Stimulated activated CD8-positive, alpha-beta memory T cell treated with anti-CD3 and anti-CD28 coated beads, Interleukin-7, amount 100 ng/mL, for 4 hours (primary cell): Measurements from ENCODE around the gene MTHFD2.
"Not testable (repeated sequence)": the region's sequence is repeated elsewhere in the genome, so short reads cannot be mapped to it uniquely, and the experiment has no call there.

Experiments
- DNase-seq, 2 donors: peaks; one replicate each; pipeline ENCODE4 v3.0.0-alpha.2; 2020; ENCODE audit warnings: low read depth in 2 of 2

The MTHFD2 gene

DNA sequence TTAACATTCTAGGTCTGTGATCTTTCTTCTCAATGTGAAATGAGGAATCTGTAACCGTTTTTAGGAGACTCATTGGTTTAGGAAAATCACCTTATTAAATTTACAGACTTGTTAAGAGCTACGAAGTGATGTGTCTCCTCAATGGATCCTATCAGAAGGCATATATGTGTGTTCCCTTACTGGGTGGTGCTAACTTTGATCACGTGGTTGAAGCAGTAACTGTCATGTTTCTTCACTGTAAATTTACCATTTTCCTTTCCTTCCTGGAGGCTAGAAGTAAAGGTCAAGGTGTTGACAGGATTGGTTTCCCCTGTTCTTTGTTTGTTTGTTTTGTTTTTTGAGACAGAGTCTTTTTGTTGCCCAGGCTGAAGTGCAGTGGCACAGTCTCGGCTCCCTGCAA lies 1.4 kb upstream of the MTHFD2 start:
- DNase-seq: no peak

DNA sequence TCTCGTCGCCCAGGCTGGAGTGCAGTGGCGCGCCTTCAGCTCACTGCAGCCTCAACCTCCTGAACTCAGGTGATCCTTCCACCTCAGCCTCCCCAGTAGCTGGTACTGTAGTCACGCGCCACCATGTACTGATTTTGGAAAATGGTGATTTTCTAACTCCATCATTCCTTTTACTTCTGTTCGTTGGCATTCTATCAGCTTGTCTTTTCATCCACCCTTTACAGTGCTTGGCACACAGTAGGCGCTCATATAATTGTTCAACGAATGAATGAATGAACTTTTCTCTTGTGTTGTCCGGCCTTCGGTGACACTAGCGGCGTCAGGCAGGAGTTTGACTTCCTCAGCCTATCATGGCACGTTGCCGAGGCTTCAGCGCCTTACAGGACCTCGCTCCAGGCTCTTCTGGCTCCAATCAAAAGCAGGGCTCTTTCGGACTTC lies 373 bp upstream of the MTHFD2 start:
- no peak for DNase-seq

DNA sequence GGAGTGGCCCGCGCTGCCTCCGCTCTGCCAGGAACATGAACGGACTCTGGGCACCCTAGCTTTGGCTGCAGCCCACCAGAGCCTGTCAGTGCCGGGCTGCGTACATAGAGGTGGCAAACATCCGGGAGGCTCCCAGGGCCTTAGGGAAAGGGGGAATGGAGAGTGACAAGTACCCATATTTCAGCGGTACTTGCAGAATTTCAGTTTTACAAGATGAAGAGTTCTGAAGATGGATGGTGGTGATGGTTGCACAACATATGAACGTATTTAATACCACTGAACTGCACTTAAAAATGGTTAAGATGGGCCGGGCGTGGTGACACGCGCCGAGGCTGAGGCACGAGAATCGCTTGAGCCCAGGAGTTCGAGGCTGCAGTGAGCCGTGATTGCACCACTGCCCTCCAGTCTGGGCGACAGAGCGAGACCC lies 873 bp downstream of the MTHFD2 start:
- DNase-seq: no peak

DNA sequence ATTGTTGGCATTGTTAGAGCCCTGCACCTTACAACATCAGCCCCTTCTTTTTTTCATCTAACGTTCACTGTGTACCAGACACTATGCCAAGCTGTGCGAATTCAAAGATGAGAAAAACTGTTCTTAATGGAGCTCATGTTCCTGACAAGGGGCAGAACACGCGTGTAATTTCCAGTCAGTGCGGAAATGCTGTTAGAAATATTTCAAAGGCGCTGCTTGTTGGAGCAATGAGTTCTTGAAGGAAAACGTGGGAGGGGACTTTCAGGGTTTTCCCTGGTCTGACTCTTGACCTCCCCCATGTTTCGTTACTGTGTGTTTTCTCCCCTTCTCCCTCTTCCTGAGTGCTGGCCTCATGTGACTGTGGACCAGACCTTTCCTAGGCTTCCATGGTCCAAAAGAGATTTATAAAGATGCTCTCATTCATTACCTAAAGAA lies 1.5 kb downstream of the MTHFD2 start:
- no peak for DNase-seq

DNA sequence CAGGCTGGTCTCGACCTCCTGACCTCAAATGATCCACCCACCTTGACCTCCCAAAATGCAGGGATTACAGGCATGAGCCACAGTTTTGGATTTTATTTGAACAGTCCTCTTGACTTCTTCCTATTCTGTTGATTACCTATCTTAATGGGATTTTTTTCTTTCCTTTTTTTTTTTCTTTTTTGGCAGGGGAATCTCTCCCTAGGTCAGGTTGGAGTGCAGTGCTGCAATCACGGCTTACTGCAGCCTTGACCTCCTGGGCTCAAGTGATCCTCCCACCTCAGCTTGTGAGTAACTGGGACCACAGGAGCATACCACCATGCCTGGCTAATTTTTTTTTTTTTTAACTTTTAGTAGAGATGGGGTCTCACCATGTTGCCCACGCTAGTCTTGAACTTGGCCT lies 2.8 kb downstream of the MTHFD2 start:
- DNase-seq: no peak

DNA sequence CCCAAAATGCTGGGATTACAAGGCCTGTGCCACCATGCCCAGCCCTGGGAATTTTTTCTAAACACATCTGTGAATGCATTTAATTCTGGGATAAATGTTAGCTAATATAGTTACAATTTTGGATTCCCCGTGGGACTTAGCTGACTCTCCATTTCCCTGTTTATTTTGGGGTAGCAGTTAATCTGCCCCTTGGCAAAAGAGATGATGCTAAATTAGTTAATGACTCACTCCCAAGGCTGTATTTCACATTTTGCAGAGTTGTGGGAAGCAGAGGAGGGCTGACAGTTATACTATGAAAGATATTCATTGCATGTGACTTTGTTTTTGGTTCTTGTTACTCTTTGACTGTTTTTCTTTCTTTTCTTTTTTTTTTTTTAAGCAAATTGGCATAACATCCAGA lies 3.2 kb downstream of the MTHFD2 start:
- DNase-seq: no peak

DNA sequence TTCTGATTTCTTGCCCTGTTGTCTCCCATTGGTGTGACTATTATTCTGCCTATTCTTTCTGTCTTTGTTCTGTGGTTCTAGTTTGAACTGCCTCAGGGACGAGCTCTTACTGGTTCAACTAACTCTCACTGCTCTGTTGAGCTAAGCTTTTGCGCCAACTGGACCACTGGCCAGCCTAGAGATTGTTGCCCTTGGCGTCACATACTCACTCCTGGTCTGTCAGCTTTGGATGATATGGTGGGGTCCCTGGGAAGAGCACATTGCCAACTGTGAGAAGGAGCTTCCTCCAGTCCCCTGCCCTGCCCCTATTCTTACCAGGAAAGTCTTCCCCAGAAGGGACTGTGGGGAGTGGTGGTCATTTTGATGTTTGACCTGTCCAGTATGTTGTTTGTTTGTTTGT lies 6.0 kb downstream of the MTHFD2 start:
- no peak for DNase-seq

DNA sequence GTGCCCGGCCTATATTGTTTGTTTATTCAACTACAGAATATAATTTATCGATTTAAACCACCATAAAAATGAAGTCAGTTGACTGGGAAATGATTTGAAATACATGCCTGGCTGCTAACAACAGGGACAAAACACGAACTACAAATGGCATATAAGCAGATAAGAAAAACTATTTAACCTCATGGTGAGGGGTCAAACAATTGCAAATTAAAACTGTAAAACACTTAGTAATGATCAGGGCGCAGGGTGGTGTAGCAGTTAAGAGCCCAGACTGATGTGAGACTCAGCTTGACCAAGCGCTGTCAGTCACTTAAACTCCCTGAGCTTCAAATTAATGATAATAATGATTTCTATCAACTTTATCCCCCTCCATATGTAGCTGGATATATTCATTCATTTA lies 6.7 kb downstream of the MTHFD2 start:
- no peak for DNase-seq

DNA sequence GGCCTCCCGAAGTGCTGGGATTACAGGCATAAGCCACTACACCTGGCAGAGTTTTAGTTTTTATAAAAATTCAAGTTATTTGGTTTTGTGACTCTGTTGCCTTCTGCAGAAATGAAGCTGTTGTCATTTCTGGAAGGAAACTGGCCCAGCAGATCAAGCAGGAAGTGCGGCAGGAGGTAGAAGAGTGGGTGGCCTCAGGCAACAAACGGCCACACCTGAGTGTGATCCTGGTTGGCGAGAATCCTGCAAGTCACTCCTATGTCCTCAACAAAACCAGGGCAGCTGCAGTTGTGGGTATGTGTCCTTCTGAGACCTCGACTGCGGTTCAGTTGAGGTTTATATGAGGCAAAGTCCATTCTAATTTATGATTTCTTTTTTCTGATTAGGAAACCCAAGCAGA lies 7.2 kb downstream of the MTHFD2 start:
- no peak for DNase-seq

DNA sequence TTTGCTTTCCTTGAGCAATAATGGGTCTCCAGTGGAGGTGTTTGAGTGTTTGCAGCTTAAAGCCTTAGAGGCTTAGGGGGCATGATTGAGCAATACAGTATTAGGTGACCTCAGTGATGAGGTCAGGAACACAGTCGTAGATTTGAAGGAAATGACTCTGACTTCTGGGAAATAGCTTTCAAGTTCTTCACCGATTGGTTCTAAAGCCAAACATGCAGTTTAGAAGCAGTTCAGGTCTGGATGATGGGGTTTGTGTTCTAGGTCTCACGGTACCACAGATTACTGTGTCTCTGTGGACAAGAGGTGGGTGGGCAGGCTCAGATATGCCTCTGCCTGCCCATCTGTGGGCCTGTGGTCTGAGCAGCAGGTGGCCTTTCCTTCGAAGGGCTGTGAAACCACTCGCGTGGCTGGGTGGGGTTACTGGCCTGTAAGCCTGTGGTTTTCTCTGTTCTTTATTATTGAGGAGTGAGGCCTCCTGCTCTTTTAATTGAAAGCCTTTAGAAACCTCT lies 7.8 kb downstream of the MTHFD2 start:
- DNase-seq: no peak

DNA sequence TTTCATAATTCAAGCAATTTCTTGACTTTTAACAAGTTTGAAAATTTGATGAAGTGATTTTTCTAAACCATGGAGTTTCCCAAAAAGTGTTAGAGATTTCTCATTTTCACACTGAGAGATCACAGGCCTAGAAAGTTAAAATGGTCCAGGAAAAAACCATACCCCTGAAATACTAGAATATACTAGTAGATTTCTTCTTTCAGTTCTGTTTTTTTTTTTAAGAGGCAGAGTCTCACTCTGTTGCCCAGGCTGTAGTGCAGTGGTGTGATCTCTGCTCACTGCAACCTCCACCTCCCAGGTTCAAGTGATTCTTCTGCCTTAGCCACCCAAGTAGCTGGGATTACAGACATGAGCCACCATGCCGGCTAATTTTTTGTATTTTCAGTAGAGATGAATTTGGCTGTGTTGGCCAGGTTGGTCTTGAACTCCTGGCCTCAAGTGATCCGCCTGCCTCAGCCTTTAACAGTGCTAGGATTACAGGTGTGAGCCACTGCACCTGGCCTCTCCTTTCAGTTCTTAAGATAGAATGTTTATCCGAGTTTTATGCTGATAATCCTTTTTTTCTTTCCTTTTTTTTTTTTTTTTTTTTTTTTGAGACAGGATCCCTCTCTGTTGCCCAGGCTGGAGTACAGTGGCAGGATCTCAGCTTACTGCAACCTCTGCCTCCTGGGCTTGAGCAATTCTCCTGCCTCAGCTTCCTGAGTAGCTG lies 14.4 kb downstream of the MTHFD2 start:
- no peak for DNase-seq

DNA sequence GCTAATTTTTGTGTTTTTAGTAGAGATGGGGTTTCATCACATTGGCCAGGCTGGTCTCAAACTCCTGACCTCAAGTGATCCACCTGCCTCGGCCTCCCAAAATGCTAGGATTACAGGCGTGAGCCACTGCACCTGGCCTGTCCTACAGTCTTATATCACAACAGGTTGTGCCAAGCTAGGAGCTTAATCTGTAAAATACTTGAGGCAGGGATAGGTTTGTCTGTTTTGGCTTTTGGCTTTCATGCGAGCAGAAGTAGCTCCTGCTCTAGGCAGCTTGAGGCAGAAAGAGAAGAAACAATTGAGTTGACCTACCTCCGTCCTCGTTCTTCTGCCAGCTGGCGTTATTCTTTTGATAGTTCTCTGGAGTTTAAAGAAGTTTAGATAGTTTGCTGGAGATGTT lies 17.4 kb downstream of the MTHFD2 start:
- not testable (repeated sequence) for DNase-seq

DNA sequence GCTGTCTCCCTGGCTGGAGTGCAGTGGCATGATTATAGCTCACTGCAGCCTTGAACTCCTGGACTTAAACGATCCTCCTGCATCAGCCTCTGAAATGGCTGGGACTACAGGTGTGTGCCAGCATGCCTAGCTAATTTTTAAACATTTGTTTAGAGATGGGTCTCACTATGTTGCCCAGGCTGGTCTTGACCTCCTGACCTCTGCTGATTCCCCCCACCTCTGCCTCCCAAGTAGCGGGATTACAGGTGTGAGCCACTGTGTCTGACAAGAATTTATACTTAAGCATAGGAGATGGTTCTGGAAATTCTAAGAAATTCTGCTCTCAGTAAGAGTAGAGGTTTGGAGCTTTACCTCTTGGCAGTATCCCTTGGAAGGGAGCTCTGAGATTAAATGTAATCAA lies 18.2 kb downstream of the MTHFD2 start:
- DNase-seq: no peak

DNA sequence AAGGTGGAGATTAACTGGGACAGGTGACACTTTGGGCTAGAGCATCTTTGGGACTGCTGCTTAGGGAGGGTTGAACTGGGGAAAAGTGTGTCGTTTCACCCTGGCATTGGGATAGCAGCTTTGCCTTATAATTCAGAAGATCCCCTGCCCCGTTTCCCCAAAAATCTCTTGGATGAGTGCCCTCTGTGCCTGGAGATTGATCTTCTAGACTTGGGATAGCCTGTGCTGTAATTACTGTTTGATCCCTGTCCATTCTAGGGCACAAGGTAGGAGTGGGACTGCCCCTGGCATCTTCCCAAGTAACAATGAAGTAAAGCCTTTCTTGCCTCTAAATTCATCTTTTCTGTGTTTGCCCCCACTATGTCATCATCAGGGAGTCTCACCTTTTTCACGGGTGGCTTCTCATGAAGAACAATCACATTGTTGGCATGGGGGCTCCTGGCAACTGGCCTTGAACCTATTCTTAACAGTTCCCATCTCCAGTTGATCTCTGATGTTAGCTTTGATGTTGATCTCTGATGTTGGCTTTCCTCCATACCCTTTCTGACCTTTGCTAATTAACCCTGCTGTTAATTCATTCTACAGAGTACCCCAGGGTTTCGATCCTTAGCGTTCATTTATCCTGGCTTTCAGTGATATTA lies 21.6 kb downstream of the MTHFD2 start:
- no peak for DNase-seq

DNA sequence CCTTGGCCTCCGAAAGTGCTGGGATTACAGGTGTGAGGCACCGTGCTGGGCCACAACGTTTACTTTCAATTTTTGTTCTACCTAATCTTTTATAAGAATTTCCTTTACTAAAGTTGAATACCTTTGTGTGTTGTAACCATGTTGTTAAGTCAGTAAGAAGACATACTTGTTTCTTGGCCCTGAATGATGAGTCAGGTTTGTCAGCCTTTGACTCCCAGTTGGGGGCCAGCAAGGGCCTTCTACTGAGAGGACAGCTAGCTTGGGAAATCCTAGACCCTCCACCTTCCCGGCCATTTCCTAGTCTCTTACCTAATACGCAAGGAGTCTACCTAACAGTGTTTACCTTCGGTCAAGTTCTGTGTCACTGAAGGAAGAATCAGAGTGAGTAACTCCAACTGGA lies 22.7 kb downstream of the MTHFD2 start:
- DNase-seq: no peak

DNA sequence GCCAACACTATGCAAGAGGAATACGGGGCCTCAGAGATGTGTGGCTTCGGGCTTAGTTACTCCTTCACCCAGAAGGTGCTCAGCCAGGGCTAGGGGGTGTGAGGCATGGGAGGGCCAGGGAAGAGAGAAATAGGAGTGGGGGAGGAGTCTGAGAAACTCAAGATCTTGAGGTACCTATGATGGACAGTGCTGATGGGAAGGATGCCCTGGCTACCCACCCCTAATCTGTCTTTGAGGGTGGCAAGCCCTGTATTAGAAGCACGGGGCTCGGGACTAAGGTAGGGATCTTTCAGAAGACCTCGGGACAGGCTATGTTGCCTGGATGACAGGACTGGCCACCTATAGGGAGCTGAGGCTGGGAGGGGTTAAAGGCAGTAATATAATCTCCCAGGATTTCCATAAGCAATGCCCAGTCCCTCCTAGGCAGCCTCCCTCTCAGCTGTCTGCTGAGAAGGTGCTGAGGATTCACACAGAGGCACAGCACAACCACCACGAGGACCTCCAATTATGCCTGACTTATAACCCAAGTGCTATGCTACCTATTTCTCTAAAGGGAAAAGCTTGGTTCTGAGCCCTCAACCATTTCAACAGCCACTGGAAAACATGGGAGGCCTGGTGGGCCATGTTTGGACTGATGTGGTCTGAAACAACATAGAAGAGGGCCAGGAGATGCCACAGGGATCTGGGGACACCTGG lies 23.3 kb downstream of the MTHFD2 start:
- no peak for DNase-seq

DNA sequence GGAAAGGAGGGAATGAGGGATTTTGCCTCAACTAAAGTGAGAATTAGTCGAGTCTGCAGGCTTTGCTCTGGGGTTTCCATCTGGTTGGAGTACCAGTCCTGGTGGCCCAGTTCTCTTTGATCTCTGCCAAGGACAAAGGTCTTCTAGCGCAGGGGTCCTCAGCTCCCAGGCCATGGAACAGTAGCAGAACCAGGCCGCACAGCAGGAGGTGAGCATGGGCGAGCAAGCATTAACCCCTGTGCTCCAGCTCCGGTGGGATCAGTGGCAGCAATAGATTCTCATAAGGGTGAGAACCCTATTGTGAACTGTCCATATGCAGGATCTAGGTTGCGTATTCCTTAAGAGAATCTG lies 23.9 kb downstream of the MTHFD2 start:
- DNase-seq: no peak

DNA sequence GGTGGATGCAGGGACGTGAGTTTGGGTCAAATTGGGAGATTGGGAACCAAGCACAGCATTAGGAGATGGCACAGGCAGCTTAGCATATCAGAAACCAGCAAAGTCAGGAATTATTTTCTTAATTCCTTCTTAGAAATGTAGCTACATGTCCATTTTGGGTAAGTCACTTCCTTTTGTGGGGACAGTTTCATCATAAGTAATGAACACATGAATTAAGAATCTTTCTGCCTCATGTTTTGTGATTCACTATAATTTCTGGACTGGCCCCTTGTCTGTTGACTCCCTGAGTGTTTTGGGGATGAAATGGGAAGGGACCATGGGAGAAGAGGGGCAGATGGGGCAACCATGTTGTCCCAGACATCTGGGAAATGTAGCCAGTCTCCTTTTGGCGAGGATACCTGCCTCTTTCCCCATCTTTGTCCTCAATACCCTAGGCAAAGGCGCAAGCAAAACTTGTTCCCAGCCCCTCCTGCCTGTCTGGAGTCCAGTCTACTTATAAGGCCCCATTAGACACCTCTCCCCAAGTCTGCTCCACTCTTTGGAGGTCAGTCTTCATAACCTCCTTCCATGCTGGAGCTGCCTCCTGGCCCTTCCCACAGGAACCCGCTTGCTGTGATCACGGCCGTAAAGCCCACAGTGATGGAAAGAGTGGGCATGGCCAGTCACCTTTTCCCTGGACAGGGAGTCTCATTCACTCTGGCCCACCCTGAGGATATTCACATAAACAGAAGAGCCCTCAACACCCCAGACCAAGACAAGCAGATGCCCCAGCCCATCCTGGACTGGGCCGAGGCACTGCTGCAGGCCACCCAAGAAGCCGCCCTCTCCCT lies 25.7 kb downstream of the MTHFD2 start:
- DNase-seq: no peak

DNA sequence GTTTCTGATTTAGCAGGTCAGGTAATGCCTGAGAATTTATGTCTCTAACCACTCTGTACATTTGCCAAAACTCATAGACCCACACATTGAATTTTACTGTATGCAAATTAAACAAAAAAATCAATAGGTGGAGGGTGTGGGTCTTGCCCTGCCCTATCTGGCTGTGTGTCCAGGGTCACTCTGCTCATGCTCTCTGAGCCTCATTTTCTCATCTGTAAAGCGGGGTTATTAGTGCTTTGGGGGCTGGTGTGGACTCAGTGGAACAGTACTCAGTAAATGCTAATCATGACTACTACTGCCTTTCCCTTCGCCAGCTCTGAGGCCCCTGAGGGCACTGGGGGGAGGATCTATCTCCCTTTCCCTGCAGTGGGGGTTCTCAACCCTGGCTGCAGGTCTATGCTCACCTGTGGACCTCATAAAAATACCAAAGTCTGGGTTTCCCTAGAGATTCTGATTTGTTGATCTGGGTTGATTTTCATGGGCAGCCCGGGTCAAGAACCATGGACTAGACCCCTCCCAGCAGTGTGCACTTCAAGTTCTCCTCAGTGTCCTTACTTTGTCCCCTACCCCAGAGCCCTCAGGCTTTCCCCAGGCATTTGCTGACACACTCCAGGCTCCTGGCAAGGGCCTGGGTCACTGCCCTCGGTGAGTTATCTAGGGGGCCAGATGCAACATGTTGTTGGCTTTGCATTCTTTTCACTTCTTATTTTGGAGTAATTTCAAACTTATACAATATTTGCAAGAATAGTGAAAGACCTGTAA lies 27.5 kb downstream of the MTHFD2 start:
- no peak for DNase-seq

DNA sequence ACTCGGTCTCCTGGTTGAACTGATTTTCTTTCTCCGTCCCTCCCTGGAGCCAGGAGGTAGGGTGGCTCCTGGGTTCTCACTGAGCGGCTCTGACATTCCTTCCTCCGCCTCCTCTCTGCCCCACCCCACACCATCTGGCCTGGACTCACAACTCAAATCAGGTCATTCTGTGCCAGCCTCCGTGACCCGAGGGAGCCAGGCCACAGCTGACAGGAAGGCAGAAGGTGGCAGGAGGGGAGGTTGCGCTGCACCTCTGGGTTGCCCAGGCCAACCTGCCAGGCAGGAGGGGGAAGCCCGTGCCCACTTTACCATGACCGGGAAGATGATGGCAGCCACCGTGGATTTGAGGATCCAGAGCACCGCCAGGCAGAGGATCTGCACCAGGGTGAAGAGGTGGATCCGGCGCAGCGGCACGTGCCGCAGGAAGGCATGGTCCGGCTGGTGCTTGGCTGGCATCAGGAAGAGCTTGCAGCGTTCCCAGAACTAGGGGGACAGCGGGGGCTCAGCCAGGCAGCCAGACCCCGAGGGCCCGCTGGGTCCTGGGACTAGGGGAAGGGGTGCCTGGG lies 28.3 kb downstream of the MTHFD2 start:
- DNase-seq: no peak

DNA sequence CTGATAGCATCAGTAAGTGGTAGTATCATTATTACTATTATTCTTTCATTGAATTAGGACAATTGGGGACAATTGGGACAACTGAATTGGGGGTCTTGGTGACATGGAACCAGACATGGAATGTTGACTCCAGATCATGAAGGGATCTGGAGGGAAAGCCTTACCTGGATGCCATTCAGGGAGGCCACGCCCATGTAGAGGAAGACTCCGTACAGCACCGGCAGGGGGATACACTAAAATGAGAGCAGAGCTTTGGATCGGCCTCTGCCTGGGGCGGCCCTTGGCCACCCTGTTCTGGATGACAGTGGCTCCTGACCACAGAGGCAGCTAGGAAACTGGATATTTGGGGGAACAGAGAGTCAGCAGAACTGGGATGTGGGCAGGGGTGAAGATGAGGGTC lies 29.2 kb downstream of the MTHFD2 start:
- no peak for DNase-seq
